Uterus (tissue), 2 donors: Measurements from ENCODE around the gene SAMD14.

Experiments used
- CTCF ChIP-seq, 4 experiments: fragments of 200-600 bp in 2 of 4; fragments of 450-650 bp in 2 of 4; sonication (generic) in 2 of 4; IDR thresholded peaks; one replicate each; pipeline ENCODE4 v1.5.1; 2016 to 2019; ENCODE audit warnings: antibody characterized with exemption in 4 of 4, mild to moderate bottlenecking in 2 of 4, moderate library complexity in 1 of 4
- POLR2A ChIP-seq, 2 donors: fragments of 450-650 bp; IDR thresholded peaks; one replicate each; pipeline ENCODE4 v1.6.1; 2016; ENCODE audit warnings: antibody characterized with exemption in 2 of 2, mild to moderate bottlenecking in 1 of 2, moderate library complexity in 1 of 2

- TF ChIP-seq CTCF (IDR thresholded peaks at IDR 0.05) (no peak), POLR2A (IDR thresholded peaks at IDR 0.05) (no peak)
These were observed 33.2 kb downstream of the SAMD14 start for GRCh38 chr17:50096758-50097157.
